ENCODE measurements around the gene MAP3K6.

The MAP3K6 gene

DNA sequence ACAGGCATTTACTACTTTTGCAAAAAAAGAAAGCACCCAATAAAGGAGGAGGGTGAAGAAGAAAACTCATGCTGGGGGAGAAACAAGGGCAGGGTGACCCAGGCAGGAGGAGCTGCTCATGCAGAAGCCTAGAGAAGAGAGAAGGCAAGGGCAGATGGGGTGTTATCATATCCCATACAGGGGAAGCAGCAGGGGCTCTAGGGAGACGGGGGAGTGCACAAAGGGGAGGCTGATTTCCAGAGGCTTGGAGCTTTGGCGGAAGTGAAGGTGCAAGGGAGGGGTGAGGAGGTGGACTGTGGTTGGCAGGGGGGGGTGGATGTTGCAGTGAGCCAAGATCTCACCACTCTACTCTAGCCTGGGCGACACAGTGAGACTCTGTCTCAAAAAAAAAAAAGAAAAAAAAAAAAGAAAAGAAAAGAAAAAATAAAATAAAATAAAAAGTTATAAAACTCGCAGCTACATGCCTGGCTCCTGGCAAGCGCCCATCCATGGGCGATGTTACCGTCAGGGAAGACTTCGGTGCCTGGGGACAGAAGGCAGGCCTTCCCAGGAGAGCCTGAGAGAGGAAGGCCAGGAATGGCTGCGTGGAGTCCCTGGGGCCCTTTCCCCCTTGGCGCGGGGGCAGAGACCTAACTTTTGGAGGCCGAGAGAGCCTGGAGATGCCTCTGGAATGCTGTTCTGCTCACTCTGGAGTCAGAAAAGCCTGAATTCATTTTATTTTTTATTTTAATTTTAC is 11.2 kb upstream of the MAP3K6 start:
- DNase-seq (ENCODE audit: low read depth in 2 of 2), result no peak

DNA sequence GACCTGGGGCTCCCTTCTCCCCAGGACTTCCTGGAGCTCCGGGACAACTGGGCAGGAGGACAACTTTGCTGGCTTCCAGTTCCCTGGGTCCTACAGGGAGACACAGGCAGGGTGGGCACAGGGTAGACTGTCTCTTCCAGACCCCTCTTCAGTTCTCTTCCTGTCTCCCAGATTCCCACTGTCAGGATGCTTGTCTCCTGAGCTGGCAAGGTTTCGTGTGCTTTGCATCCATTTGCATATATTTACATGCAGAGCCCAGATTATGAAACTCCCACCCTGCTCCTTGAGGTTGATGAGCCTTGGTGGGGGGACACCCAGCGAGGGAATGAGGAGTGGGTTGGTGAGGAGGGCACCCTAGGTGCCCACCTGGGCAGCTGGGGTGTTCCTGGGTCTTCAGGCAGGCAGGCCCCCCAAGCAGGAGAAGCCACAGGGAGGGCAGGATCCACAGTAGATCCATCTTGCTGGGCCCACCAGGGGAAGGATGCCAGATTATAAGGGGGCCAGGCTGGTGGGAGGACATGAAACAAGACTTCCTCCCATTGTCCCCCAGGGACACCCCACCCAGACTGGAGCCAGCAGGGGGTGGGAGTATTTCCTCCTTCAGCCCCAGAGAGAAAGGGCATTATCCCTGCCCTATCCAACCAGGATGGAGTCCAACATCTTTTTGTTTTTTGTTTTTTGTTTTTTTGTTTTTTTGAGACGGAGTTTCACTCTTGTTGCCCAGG is 7.8 kb upstream of the MAP3K6 start, which contains the start of gene FCN3:
TSS of gene FCN3 (minus strand) at position 463 of the 725 bp plus-strand sequence. CDS start at position 457, 6 bp downstream.
- no peak for DNase-seq (ENCODE audit: low read depth in 2 of 2)

DNA sequence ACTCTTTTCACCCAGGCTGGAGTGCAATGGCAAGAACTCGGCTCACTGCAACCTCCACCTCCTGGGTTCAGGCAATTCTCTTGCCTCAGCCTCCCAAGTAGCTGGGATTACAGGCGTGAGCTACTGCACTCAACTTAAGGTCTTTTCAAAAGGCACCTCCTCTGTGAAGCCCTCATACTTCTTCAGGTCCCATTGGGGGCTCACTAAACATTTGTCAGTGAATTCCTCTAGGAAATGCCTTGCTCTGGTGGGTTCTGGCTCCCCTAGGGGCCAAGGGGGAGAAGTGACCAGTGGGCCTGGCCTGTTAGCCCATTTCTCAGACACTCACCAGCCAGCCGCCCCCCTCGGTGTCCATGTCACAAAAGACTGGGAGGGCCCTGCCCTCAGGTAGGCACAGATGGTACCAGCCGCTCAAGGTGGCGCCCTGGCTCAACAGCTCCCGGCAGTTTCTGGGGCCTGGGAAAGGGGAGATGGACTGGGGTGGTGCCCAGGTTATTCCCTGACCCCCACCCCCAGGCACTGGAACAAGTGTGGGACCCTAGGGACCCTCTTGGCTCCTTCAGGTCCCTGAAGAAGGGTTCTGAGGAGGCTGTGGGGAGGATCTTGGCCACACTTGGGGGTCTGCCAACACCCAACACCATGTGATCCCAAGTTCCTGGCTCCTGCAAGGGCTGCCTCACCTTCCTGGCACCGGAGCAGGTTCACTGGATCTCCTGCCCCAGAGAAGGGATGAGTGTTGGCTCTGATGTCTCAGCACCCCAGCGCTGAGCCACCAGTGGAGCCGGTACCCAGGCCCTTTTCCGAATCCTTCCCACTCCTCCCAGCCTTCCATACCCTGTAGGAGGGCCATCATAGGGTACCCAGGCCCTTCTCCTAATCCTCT is 6.3 kb upstream of the MAP3K6 start:
- DNase-seq (ENCODE audit: low read depth in 2 of 2), result no peak

DNA sequence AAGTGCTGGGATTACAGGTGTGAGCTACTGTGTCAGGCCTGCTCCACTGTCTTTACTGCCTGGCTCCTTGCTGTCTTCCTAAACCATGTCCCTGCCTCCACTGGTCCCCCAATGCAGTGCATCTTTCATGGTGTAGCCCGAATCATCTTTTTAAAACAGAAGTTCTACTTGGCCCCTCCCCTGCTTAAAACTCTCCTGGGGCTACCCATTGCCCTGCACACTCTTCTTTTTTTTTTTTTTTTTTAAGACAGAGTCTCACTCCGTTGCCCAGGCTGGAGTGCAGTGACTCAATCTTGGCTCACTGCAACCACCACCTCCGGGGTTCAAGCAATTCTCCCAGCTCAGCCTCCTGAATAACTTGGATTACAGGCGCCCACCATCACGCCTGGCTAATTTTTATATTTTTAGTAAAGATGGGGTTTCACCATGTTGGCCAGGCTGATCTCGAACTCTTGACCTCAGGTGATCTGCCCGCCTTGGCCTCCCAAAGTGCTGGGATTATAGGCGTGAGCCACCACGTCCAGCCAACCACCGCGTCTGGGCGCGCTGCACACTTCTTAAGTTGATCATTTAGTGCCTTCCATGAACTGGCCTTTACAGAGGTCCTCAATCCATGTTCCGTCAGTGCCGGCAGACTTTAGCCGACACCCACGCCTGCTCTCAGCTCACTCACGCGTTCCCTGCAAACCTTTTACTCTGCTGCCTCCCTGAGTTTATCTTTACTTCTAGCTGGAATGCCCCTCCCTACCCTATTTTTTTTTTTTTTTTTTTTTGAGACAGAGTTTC is 5.5 kb upstream of the MAP3K6 start:
- no peak for DNase-seq (ENCODE audit: low read depth in 2 of 2)

DNA sequence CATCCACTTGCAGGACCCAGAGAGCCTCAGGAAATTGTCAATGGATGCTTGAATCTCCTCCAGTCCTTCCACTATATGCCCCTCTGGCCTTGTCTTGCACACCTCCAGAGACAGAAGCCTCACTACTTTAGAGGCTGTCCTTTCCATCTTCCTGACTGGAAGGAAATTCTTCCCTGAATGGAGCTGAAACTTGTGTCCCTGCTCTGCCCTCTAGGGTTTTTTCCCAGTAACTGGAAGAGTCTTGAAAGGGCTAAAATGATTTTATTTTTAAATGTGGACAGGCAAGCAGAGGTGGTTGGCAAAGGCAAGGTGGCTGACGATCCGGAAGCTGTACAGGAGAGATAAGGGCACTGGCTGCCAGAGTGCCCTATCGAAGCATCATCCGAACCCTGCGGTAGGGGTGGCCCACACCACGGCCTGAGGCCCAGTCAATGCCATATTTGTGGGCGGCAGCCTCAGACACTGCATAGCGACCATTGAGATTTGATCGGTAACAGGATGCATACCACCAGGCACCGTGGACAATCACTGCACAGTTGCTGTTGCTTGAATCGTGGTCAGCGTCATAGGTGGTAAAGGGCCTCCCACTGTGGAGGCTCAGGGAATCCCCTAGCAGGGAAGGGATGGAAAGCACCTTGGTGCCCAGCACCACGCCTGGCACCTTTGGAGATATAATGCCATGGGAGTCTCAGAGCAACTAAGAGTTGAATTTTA is 2.3 kb upstream of the MAP3K6 start:
- no peak for DNase-seq (ENCODE audit: low read depth in 2 of 2)

DNA sequence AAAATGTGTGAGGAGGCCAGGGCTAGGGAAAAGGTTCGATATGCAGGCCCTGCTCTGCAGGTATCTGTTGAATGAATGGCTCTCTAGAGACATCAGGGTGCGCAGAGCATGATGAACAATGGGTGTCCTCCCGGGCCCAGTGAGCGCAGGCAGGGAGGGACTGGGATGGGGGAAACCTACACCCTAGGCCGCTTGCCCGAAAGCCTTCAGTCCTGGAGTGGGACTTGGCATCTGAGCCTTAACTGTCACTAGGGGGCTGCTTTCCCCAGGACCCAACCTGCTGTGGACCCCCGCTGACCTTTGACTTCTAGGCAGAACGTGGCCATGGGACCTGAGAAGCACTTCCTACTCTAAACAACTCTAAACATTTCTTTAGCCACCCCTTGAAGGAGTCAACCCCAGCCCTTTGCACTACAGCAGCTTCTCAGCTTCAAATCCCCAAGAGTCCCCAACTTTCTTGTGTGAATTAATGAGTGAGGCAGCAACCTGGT is 444 bp upstream of the MAP3K6 start:
- no peak for DNase-seq (ENCODE audit: low read depth in 2 of 2)

DNA sequence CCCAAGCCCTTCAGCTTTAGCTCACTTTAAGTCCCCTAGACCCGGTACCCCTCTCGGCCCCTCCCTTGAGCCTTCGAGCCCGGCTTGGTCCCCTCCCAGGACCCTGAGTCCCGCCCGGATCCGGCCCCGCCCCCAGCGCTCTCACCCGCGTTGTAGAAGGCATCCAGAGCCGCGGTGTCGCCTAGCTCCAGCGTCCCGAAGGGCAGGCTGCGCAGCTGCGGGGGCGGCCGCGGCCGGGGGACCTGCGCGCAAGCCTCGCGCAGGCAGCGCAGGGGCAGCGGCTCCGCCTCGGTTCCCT is 699 bp downstream of the MAP3K6 start:
- DNase-seq (ENCODE audit: low read depth in 2 of 2), result peak in 1 of 2 donors; percentile 47

DNA sequence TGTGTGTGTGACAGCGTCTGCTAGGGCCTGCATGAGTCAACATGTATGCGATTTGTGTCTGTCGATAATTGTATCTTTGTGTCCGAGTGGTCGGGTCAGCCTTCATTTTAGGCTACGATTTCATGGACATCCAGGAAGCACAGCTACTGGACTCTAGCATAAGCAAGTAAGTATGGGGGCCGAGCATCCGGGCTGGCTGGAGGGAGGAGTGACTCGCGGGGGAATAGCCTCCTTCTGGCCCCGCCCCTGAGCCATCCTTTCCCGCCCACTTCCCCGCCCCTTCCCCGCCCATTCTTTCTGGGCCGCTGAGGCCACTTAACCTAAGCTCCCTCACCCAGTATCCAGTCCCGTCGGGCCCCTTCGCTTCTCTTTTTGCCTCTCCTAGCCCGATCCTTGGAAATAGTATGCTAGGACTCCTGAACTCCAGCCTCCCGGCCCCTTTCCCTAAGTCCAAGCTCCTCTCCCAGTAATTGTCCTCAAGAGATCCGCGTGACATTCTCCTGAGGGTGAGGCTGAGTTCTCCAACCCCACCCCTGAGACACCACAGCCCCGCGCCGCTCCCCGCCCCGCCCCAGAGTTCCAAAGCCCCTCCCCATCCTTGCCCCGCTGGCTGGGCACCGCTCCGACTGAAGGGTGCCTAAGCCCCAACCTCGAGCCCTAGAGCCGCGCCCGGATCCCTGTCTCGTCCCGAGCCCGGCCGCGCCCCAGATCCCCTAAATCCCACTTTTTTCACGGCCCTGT is 1.2 kb downstream of the MAP3K6 start:
- DNase-seq (ENCODE audit: low read depth in 2 of 2), result peak in 1 of 2 donors; percentile 63

DNA sequence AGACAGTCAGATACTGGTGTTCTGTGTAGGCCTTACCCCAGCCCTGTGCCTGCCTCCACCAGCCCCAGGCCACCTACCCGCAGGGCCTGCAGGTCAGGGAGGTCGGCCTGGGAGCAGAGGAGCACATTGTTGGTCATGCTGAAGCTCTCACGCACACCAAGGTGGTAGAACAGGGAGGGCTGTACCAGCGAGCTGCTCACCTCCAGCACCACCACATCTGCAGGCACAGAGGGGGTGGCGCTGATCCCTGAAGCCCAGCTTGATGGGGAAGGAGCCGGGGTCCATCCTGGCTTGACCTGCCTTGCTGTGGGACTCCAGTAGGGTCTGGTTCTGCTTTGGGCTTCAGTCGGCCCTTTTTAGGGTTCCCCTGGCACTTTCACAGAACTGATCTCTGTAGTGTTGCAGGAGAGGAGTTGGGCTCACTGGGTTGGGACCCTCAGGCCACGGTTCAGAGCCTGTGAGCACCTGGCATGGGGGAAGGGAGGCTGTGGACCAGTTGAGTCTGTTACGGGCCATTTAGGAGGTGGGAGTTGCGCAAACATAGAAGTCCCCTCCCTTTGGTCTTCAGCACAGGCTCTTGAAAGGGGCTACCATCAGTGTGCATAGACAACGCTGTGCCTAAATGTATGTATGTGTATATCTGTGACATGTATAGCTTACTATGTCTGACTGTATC is 1.9 kb downstream of the MAP3K6 start:
- no peak for DNase-seq (ENCODE audit: low read depth in 2 of 2)

DNA sequence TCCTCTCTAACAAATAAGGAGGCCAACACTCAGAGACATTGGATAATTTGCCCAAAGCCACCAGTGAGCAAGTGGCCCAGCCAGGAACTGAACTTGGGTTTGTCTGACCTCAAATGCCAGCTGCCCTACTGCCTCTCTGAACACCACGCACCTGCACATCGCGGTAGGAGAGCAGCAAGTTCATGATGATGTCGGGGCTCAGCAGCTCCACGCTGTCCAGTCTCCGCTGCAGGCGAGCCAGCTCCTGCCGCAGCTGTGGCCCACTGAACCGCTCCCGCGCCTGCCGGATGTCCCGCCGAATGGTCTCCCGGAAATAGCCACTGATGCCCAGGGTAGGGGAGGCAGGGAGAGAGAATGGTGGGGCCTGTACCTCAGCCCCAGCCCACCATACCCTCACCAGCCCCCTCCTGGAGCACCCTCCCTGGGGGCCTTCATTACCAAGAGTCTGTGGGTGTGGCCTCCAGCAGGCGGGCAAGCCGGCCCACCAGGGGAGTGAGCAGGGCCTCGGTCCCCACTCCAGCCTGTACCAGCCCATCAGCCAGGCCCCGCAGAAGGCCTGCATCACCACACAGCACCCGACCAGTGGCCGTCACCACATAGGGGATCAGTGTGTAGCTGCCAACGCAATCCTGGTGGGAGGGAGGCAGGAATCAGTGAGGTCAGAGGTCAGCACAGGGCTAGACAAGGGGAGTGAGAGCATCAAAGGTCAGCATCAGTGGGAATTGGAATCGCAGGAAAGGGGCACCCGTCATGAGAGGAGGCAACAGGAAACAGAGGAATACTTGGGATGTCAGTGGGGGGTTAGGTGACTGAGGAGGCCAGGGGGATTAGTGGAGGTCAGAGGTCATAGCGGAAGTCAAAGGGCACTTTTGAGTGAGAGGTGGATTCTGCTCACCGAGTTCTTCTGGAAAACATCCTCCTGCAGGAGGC is 2.7 kb downstream of the MAP3K6 start:
- DNase-seq (ENCODE audit: low read depth in 2 of 2), result no peak

DNA sequence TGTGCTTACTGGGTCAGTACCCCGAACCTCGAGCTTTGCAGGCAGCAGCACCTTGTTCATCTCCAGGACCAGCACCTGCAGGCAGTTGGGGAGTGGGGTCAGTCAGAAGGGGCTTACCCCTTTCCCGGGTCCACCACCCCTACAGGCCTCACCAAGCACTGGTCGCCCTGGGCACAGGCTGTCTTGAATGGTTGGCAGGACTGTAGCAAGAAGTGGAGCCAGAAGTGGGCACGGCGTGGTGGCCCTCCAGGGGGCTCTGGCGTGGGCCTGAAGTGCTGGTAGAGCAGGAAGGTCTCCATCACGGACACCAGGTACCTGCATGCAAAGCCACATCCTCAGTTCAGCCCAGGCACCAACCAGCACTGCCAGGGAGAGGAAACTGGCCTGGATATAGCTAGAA is 5.2 kb downstream of the MAP3K6 start:
- no peak for DNase-seq (ENCODE audit: low read depth in 2 of 2)

DNA sequence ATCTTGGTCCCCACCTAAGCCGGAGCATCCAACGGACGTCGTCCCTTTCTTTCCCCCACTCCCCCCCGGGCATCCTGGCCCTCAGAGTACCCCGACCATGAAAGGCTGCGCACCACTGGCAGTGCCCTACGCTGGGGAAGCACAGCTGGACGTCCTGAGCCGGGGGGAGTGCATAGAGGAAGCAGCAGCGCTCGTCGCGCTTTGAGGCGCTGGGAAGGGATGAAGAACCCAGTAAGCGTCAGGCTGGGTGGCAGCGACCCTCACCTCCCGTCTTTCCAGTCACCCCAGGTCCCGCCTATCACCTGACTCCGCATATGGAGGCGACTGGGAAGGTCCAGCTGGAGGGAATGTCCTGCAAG is 5.7 kb downstream of the MAP3K6 start:
- no peak for DNase-seq (ENCODE audit: low read depth in 2 of 2)

DNA sequence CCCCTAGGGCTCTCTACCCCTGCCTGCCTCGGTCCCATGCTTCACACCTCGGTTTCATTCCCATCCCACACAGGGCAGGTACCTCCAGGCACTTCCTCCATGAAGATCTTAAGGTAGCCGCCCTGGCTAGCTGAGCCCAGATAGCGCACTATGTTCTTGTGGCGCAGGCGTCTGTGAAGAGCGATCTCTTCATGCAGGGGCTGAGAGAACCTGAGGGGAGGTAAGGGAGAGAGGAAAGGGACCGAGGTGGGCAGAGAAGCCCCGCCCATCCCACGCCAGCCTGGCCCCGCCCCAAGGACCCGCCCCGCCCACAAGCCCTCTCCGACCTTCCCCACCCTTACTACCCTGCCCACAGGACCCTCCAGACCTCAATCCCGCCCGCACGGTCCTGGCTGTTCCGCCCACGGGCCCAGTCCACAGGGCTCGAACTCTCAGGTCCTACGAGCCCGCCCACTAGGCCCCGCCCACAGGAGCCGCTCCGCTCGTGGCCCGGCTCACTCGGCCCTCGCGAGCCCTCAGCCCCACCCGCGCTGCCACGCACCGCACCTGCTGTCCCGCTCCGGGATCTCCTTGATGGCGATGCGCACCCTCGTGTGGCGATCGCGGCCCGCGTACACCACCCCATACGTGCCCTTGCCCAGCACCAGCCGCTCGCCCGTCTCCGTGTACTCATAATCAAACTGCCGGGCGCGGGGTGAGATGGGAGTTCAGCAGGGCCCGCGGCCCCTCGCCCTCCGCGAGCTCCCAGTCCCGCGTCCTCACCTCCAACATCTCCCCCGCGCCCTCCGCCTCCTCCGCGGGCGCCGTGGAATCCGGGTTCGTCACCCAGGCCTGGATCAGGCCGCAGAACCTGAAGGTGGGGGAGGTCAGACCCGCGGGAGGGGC is 6.4 kb downstream of the MAP3K6 start:
- DNase-seq (ENCODE audit: low read depth in 2 of 2), result no peak

DNA sequence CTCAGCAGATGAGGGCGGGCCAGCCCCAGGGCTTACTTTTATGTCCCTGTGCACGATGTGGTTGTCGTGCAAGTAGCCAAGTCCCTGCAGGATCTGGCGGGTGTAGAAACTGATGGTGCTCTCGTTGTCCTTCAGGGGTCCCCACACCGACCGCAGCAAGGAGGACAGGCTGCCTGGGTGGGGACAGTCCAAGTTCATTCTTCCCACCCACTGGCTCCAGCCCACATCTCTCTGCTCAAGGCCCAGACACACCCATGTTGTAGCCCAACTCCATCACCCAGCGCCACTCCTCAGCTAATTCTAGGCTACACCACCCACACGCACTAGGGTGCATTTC is 7.0 kb downstream of the MAP3K6 start:
- no peak for DNase-seq (ENCODE audit: low read depth in 2 of 2)

DNA sequence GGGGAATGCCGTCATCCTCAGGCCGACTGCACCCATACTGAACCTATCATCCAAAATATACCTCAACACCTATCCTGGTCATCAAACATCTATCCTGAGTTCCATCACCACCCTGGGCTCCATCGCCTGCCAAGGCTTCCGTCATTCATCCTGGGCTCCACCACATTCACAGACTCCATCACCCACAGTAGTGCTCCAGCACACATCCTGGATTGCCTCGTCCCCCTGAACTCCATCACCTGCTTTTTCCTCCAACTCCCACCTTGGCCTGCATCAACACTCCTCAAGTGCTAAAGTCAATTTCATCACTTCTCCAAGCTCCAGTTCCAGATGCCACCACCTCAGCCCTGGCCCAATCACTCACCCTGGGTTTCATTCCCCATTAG is 7.8 kb downstream of the MAP3K6 start:
- DNase-seq (ENCODE audit: low read depth in 2 of 2), result no peak

DNA sequence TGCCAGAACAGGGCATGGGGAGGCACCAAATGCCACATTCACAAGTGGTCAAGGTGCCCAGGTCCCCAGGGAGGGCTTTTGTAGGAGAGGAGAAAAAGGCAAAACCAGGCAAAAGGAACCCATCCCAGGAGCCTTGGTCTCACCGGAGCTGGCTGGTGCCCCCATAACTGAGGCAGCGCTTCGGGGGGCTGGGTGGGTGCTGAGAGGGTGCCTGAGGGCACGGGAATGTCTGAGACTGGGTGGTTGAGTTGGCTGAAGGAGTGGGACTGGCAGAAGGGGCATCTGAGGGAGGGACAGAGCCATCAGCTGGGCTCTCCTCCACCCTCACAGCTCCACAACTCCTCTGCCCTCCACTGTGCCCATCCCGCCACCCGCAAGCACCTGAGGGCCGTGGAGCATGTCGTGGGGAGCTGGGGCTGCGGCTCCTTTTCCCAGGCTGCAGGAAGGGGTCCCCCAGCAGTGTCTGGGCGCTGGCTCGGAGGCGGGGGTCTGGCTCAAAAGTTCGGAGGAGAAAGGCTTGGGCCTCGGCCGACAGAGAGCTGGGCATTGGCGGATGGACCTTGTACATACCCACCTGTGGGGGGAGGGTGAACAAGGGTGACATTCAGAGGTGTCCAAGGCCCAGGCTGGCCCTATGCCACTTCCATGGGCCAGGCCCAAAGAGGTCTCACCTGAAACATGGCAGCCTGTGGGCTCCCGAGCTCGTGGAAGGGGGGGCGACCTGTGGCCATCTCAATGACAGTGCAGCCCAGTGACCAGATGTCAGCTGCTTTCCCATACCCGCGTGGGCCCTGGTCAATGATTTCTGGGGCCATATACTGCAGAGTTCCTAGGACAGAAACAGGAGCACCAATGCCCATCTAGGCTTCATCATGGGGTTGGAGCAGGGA is 8.5 kb downstream of the MAP3K6 start:
- DNase-seq (ENCODE audit: low read depth in 2 of 2), result no peak
